Measurements from ENCODE around the gene CFAP61.

CFAP61 gene

GRCh38 chr20:20375862-20376261 is 323.5 kb downstream of the CFAP61 start:
- in situ Hi-C loops (cut with HindIII; ENCODE audit: low sequenced_read_pairs), result no loop called here

GRCh38 chr20:20386192-20386591 is 333.9 kb downstream of the CFAP61 start:
- in situ Hi-C loops (cut with HindIII; ENCODE audit: low sequenced_read_pairs), result no loop called here

GRCh38 chr20:20390393-20390792 is 338.1 kb downstream of the CFAP61 start:
- in situ Hi-C loops (cut with HindIII; ENCODE audit: low sequenced_read_pairs), result no loop called here

- in situ Hi-C loops (cut with HindIII; ENCODE audit: low sequenced_read_pairs), result no loop called here
Observed at GRCh38 chr20:20391115-20391514, 338.8 kb downstream of the CFAP61 start.

GRCh38 chr20:20391766-20392165 is 339.4 kb downstream of the CFAP61 start:
- in situ Hi-C loops (cut with HindIII; ENCODE audit: low sequenced_read_pairs), result no loop called here

- in situ Hi-C loops (cut with HindIII; ENCODE audit: low sequenced_read_pairs), result no loop called here
Observed at GRCh38 chr20:20393207-20394120, 341.1 kb downstream of the CFAP61 start.

- in situ Hi-C loops (cut with HindIII; ENCODE audit: low sequenced_read_pairs), result no loop called here
Observed at GRCh38 chr20:20395087-20395486, 342.8 kb downstream of the CFAP61 start.

- in situ Hi-C loops (cut with HindIII; ENCODE audit: low sequenced_read_pairs), result no loop called here
Observed at GRCh38 chr20:20395903-20396568, 343.7 kb downstream of the CFAP61 start.

GRCh38 chr20:20396794-20397193 is 344.5 kb downstream of the CFAP61 start:
- in situ Hi-C loops (cut with HindIII; ENCODE audit: low sequenced_read_pairs), result no loop called here

- in situ Hi-C loops (cut with HindIII; ENCODE audit: low sequenced_read_pairs), result no loop called here
Observed at GRCh38 chr20:20398123-20398522, 345.8 kb downstream of the CFAP61 start.

- in situ Hi-C loops (cut with HindIII; ENCODE audit: low sequenced_read_pairs), result no loop called here
Observed at GRCh38 chr20:20399531-20400500, 347.5 kb downstream of the CFAP61 start.

- in situ Hi-C loops (cut with HindIII; ENCODE audit: low sequenced_read_pairs), result no loop called here
Observed at GRCh38 chr20:20401991-20402390, 349.7 kb downstream of the CFAP61 start.

GRCh38 chr20:20404633-20405032 is 352.3 kb downstream of the CFAP61 start:
- in situ Hi-C loops (cut with HindIII; ENCODE audit: low sequenced_read_pairs), result loop anchor here (5.0 kb wide), 1 partner anchor 32 kb away; no protein-coding TSS in a partner anchor

GRCh38 chr20:20405623-20406022 is 353.3 kb downstream of the CFAP61 start:
- in situ Hi-C loops (cut with HindIII; ENCODE audit: low sequenced_read_pairs), result loop anchor here (5.0 kb wide), 1 partner anchor 33 kb away; no protein-coding TSS in a partner anchor

- in situ Hi-C loops (cut with HindIII; ENCODE audit: low sequenced_read_pairs), result loop anchor here (5.0 kb wide), 1 partner anchor 34 kb away; no protein-coding TSS in a partner anchor
Observed at GRCh38 chr20:20406306-20406705, 354.0 kb downstream of the CFAP61 start.

- in situ Hi-C loops (cut with HindIII; ENCODE audit: low sequenced_read_pairs), result loop anchor here (5.0 kb wide), 1 partner anchor 36 kb away; no protein-coding TSS in a partner anchor
Observed at GRCh38 chr20:20407891-20408805, 355.8 kb downstream of the CFAP61 start.

GRCh38 chr20:20409331-20409730 is 357.0 kb downstream of the CFAP61 start:
- in situ Hi-C loops (cut with HindIII; ENCODE audit: low sequenced_read_pairs), result loop anchor here (5.0 kb wide), 1 partner anchor 37 kb away; no protein-coding TSS in a partner anchor

Data from endothelial cell of hepatic sinusoid (primary cell).